ENCODE results near the gene SCO1.

- no peak for TF ChIP-seq CTCF (IDR thresholded peaks at IDR 0.05)
- TF ChIP-seq POLR2A (IDR thresholded peaks at IDR 0.05) = no peak
These were observed 30.4 kb downstream of the SCO1 start for GRCh38 chr17:10666906-10667305.
